K562 (cell line): ENCODE measurements around the gene LRP2BP. TPM values are rescaled to one million over a fixed set of nuclear protein-coding genes. Genes with fewer than 3 reads are reported as not detected.
A peak's percentile ranks its signal among the peaks of the same experiment; 100 is the strongest.

ENCODE experiments used
- BMI1 ChIP-seq: fragments of 150-350 bp; IDR thresholded peaks from 2 replicates; pipeline ENCODE4 v1.6.1; 2014; ENCODE audit warnings: low read length
- CREB1 ChIP-seq, 2 experiments: sonication (generic) in 1 of 2; formaldehyde crosslinking in 1 of 2; IDR thresholded peaks; 2 replicates each; pipeline versions ENCODE4 v1.6.1 to v1.8.0; 2012 to 2022; ENCODE audit warnings: inconsistent platforms in 1 of 2, mild to moderate bottlenecking in 1 of 2, missing genetic modification reagents in 1 of 2, moderate library complexity in 1 of 2
- MEF2D ChIP-seq: conservative IDR thresholded peaks from 2 replicates; pipeline ENCODE4 v1.6.1; 2016; ENCODE audit warnings: low read depth, missing genetic modification characterization, missing compliant biosample characterization
- MYC ChIP-seq, 2 experiments: fragments of 250-450 bp in 1 of 2; sonication (Bioruptor Pico) in 1 of 2; IDR thresholded peaks; 2 replicates each; pipeline versions ENCODE4 v1.5.1 to v1.6.1; 2012 to 2021; ENCODE audit warnings: low read depth in 2 of 2, borderline replicate concordance in 1 of 2, improper control_type of control experiment in 1 of 2, low read length in 1 of 2, mild to moderate bottlenecking in 1 of 2, moderate library complexity in 1 of 2
- NCOA2 ChIP-seq, 2 experiments: fragments of 450-650 bp; IDR thresholded peaks; 2 replicates each; pipeline ENCODE4 v1.6.1; 2018; ENCODE audit warnings: mild to moderate bottlenecking in 2 of 2, moderate library complexity in 1 of 2; ENCODE audit not compliant: partially characterized antibody in 2 of 2
- NEUROD1 ChIP-seq: fragments of 150-350 bp; IDR thresholded peaks from 2 replicates; pipeline ENCODE4 v1.6.1; 2014; ENCODE audit warnings: borderline replicate concordance, low read length, low read depth; ENCODE audit not compliant: partially characterized antibody
- NR0B1 ChIP-seq: fragments of 450-650 bp; IDR thresholded peaks from one replicate; pipeline ENCODE4 v1.6.1; 2018; ENCODE audit warnings: mild to moderate bottlenecking, moderate library complexity; ENCODE audit not compliant: partially characterized antibody
- POLR2G ChIP-seq: fragments of 200-400 bp; formaldehyde crosslinking; IDR thresholded peaks from 2 replicates; pipeline ENCODE4 v1.6.1; 2017; ENCODE audit warnings: low read depth, mild to moderate bottlenecking, antibody characterized with exemption, low read length, moderate library complexity
- RBFOX2 ChIP-seq: fragments of 200-400 bp; formaldehyde crosslinking; IDR thresholded peaks from 2 replicates; pipeline ENCODE4 v1.6.1; 2017; ENCODE audit warnings: low read depth, mild to moderate bottlenecking, low read length, moderate library complexity
- RBM17 ChIP-seq: fragments of 200-400 bp; formaldehyde crosslinking; IDR thresholded peaks from 2 replicates; pipeline ENCODE4 v1.6.1; 2017; ENCODE audit warnings: low read depth, mild to moderate bottlenecking, low read length, borderline replicate concordance
- RERE ChIP-seq: sonication (generic); formaldehyde crosslinking; IDR thresholded peaks from 2 replicates; pipeline ENCODE4 v1.8.0; 2023; ENCODE audit warnings: missing genetic modification reagents, mild to moderate bottlenecking, borderline replicate concordance
- RFX7 ChIP-seq: fragments of 250-450 bp; sonication (Bioruptor Pico); IDR thresholded peaks from 2 replicates; pipeline ENCODE4 v1.5.1; 2021; ENCODE audit warnings: mild to moderate bottlenecking
- RUNX1 ChIP-seq: sonication (generic); IDR thresholded peaks from 2 replicates; pipeline ENCODE4 v1.6.1; 2016; ENCODE audit warnings: antibody characterized with exemption, low read depth
- SLC30A9 ChIP-seq: fragments of 250-450 bp; sonication (Bioruptor Pico); IDR thresholded peaks from 2 replicates; pipeline ENCODE4 v1.8.0; 2022; ENCODE audit warnings: mild to moderate bottlenecking, moderate library complexity
- STAT5A ChIP-seq: IDR thresholded peaks from 2 replicates; pipeline ENCODE4 v1.6.1; 2012; ENCODE audit warnings: low read length, inconsistent platforms, borderline replicate concordance
- TAF15 ChIP-seq: fragments of 200-400 bp; formaldehyde crosslinking; IDR thresholded peaks from 2 replicates; pipeline ENCODE4 v1.6.1; 2017; ENCODE audit warnings: mild to moderate bottlenecking, low read depth, low read length, moderate library complexity
- XRCC3 ChIP-seq: fragments of 450-650 bp; IDR thresholded peaks from 2 replicates; pipeline ENCODE4 v1.6.1; 2017; ENCODE audit warnings: mild to moderate bottlenecking, moderate library complexity
- ZBTB17 ChIP-seq: fragments of 450-650 bp; formaldehyde crosslinking; IDR thresholded peaks from 2 replicates; pipeline ENCODE4 v1.4.0; 2020; ENCODE audit warnings: mild to moderate bottlenecking
- ZNF165 ChIP-seq: fragments of 250-450 bp; sonication (Bioruptor Pico); IDR thresholded peaks from 2 replicates; pipeline ENCODE4 v1.4.0; 2020; ENCODE audit warnings: borderline replicate concordance
- ZNF436 ChIP-seq: fragments of 250-450, 450-650 bp; sonication (Bioruptor Pico); formaldehyde crosslinking; IDR thresholded peaks from 2 replicates; pipeline ENCODE4 v1.7.0; 2020; ENCODE audit warnings: mild to moderate bottlenecking
- ZNF76 ChIP-seq: fragments of 250-450 bp; sonication (Bioruptor Pico); IDR thresholded peaks from 2 replicates; pipeline ENCODE4 v1.4.0; 2020; ENCODE audit warnings: mild to moderate bottlenecking, moderate library complexity, borderline replicate concordance
- polyA plus RNA-seq, 8 experiments: library from polyadenylated mRNA; depleted of rRNA in 4 of 8; stranded (reverse) in 5 of 8; unstranded in 3 of 8; fragments of >200 nt; fragmentation: Nextera tagmentation in 2 of 8; fragmentation: Illumina TruSeq in 1 of 8; extraction: Ambion mirVana in 2 of 8; extraction: Trizol in 1 of 8; gene quantifications; 2 replicates each; pipeline versions ENCODE4 v1.2.1 to v1.2.3, GENCODE V29; 2011 to 2014; ENCODE audit warnings: inconsistent platforms in 1 of 8, missing spikeins in 1 of 8
- total RNA-seq, 7 experiments: library from RNA; depleted of rRNA in 6 of 7; stranded (reverse); fragments of >200 nt in 6 of 7; fragmentation: Illumina TruSeq in 2 of 7; extraction: Trizol in 2 of 7; gene quantifications; 2 replicates each; pipeline versions ENCODE4 v1.2.1 to v1.2.3, GENCODE V29; 2011 to 2021; ENCODE audit warnings: low replicate concordance in 1 of 7

Gene LRP2BP
- total and polyA plus RNA-seq, 9 of the 15 experiments (the other 6 are each of a cell fraction or from before 2014, with no cell fraction given), result 0.42 to 2.1 (median 0.62) TPM

GRCh38 chr4:185395956-185396723 is 416 bp upstream of the LRP2BP start (continued):
- no peak for TF ChIP-seq MEF2D (tag)
- 0 out of 2 replicates have a peak, but pooled peaks have one; percentile 67 for TF ChIP-seq ZBTB17 (CRISPR knock-in tag)
- TF ChIP-seq STAT5A, result no peak
- no peak for TF ChIP-seq RBM17
- TF ChIP-seq TAF15, result no peak
- TF ChIP-seq NR0B1, result no peak
- TF ChIP-seq MYC (IDR thresholded peaks at IDR 0.05; ENCODE audit: low read depth, low read length), result peak; percentile 84
- peak; percentile 90; the same call in 1 of the 2 replicates for TF ChIP-seq MYC (CRISPR knock-in tag; IDR thresholded peaks at IDR 0.05; ENCODE audit: borderline replicate concordance, low read depth)
- no peak for TF ChIP-seq NCOA2 (IDR thresholded peaks at IDR 0.05; ENCODE audit: partially characterized antibody in 2 of 2)
- no peak for TF ChIP-seq ZNF436
- TF ChIP-seq SLC30A9 (CRISPR knock-in tag), result no peak
- TF ChIP-seq ZNF76 (CRISPR knock-in tag), result peak; percentile 92
- no peak for TF ChIP-seq XRCC3
- TF ChIP-seq BMI1, result no peak
- no peak for TF ChIP-seq RERE (CRISPR knock-in tag)
- peak; percentile 98 for TF ChIP-seq RBFOX2
- peak; percentile 27; the same call in 1 of the 2 replicates for TF ChIP-seq ZNF165 (CRISPR knock-in tag)
- peak; percentile 15 for TF ChIP-seq NEUROD1
- no peak for TF ChIP-seq RUNX1
- TF ChIP-seq POLR2G, result peak; percentile 96
- TF ChIP-seq CREB1 (IDR thresholded peaks at IDR 0.05), result peak; percentile 97
- peak; percentile 94 for TF ChIP-seq CREB1 (CRISPR knock-in tag; IDR thresholded peaks at IDR 0.05)
- TF ChIP-seq RFX7, result no peak
